ENCODE results near the gene UNKL.

The UNKL gene

DNA sequence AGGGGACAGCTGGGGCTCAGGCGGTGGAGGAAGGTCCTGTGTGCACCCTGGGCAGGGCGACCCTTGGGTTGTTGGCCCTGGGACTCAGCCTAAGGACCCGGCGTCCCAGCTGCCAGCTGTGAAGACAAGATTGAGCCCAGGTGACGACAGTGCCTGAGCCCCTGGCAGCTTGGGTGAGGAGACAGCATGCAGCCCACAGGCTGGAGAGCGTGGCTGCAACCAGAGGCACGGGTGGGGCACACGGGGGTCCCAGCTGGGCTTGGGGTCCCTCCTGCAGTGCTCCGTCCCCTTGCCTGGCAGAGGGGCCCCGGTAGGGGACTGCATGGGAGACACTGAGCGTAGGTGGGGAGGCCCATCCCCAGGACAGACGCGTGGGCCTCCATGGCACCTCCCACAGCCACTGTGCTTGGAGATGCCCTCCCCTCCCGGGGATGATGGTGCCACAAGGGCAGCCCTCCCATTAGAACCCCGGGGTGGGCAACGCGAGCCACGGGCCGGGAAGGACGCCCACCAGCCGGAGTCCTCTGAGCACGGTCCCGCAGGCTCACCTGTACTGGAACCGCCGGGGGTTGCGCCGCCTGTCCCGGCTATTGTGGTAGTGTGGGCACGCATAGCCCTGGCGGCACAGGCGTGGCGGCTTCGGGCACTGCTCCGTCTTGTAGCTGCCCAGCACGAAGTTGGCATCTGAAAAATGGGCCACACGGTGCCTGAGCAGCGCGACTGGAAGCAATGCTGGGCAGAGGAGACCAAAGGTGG lies 15.5 kb downstream of the UNKL start:
- H3K9ac ChIP-seq, result no peak overlapping the region
- TF ChIP-seq CTCF (IDR thresholded peaks at IDR 0.05), result no peak
- no peaks in the 10 kb centered on the region for H3K27me3 ChIP-seq (ENCODE audit: control insufficient read depth, insufficient read depth, low read length)
- H3K36me3 ChIP-seq (ENCODE audit: control insufficient read depth, insufficient read depth, low read length), result no peaks in the 10 kb centered on the region
- H3K4me3 ChIP-seq (ENCODE audit: low read depth, low read length), result no peak overlapping the region
- H3K9me3 ChIP-seq (ENCODE audit: control insufficient read depth, low read length), result no peaks in the 10 kb centered on the region
- no peak overlapping the region for H3K4me2 ChIP-seq (ENCODE audit: low read length)
- H3K79me2 ChIP-seq, result peaks cover 8% of the 10 kb centered on the region
- H2AFZ ChIP-seq, result no peak overlapping the region
- H3K27ac ChIP-seq, result no peak overlapping the region
- no peaks in the 10 kb centered on the region for H3K4me1 ChIP-seq

- H3K4me1 ChIP-seq, result no peaks in the 10 kb centered on the region
- H3K27me3 ChIP-seq (ENCODE audit: control insufficient read depth, insufficient read depth, low read length), result no peaks in the 10 kb centered on the region
- no peak overlapping the region for H3K9ac ChIP-seq
- peaks cover 8% of the 10 kb centered on the region for H3K79me2 ChIP-seq
- H3K4me3 ChIP-seq (ENCODE audit: low read depth, low read length), result no peak overlapping the region
- no peak overlapping the region for H3K27ac ChIP-seq
- no peak overlapping the region for H3K4me2 ChIP-seq (ENCODE audit: low read length)
- H3K36me3 ChIP-seq (ENCODE audit: control insufficient read depth, insufficient read depth, low read length), result no peaks in the 10 kb centered on the region
- H2AFZ ChIP-seq, result no peak overlapping the region
- no peaks in the 10 kb centered on the region for H3K9me3 ChIP-seq (ENCODE audit: control insufficient read depth, low read length)
- TF ChIP-seq CTCF (IDR thresholded peaks at IDR 0.05), result no peak
Measured at GRCh38 chr16:1398351-1398750, 16.2 kb downstream of the UNKL start.

DNA sequence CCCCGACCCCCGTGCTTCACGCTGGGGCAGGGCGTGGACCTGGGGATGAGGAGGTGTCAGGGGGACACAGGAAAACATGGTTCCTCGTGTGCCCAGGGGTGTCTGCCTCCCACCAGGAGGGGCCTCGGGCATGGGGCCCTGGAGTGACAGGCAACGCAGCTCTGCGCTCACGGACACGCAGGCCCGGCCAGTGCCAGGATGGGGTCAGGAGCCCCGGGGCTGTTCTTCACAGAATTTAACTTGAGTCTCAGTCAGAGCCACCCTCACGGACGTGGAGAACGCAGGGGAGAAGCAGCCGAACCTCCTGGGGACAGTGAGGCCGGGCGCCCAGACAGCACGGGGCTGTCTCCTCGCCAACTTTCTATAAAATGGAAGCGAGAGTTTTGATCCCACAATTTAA lies 16.7 kb downstream of the UNKL start:
- Histone ChIP-seq H3K36me3 (ENCODE audit: control insufficient read depth, insufficient read depth, low read length) (no peaks in the 10 kb centered on the region), H3K4me2 (ENCODE audit: low read length) (no peak overlapping the region), H2AFZ (no peak overlapping the region)

GRCh38 chr16:1395444-1396031 lies 19.0 kb downstream of the UNKL start:
- no peaks in the 10 kb centered on the region for H3K36me3 ChIP-seq (ENCODE audit: control insufficient read depth, insufficient read depth, low read length)
- no peak for TF ChIP-seq CTCF (IDR thresholded peaks at IDR 0.05)
- no peaks in the 10 kb centered on the region for H3K4me1 ChIP-seq
- no peak overlapping the region for H3K4me3 ChIP-seq (ENCODE audit: low read depth, low read length)
- H2AFZ ChIP-seq, result no peak overlapping the region
- H3K27ac ChIP-seq, result no peak overlapping the region
- no peak overlapping the region for H3K4me2 ChIP-seq (ENCODE audit: low read length)
- H3K79me2 ChIP-seq, result peaks cover 5% of the 10 kb centered on the region
- no peaks in the 10 kb centered on the region for H3K27me3 ChIP-seq (ENCODE audit: control insufficient read depth, insufficient read depth, low read length)
- no peak overlapping the region for H3K9ac ChIP-seq
- H3K9me3 ChIP-seq (ENCODE audit: control insufficient read depth, low read length), result no peaks in the 10 kb centered on the region

More for the DNA sequence above, 16.7 kb downstream of the UNKL start:
- H3K27ac ChIP-seq, result no peak overlapping the region
- H3K27me3 ChIP-seq (ENCODE audit: control insufficient read depth, insufficient read depth, low read length), result no peaks in the 10 kb centered on the region
- peaks cover 8% of the 10 kb centered on the region for H3K79me2 ChIP-seq
- no peak for TF ChIP-seq CTCF (IDR thresholded peaks at IDR 0.05)
- H3K9ac ChIP-seq, result no peak overlapping the region
- H3K4me3 ChIP-seq (ENCODE audit: low read depth, low read length), result no peak overlapping the region
- no peaks in the 10 kb centered on the region for H3K9me3 ChIP-seq (ENCODE audit: control insufficient read depth, low read length)
- no peaks in the 10 kb centered on the region for H3K4me1 ChIP-seq

Measured in parathyroid adenoma (tissue), 2 donors.